GM12892 (cell line): ENCODE measurements around the gene NEDD4L. TPM values are rescaled to one million over a fixed set of nuclear protein-coding genes. Genes with fewer than 3 reads are reported as not detected.
"Not testable (repeated sequence)": the region's sequence is repeated elsewhere in the genome, so short reads cannot be mapped to it uniquely, and the experiment has no call there.

Source experiments
- DNase-seq: peaks from one replicate; pipeline ENCODE4 v3.0.0; 2011; ENCODE audit not compliant: insufficient read length
- FAIRE-seq: peaks from 2 replicates; lab custom pipeline; 2011; peaks lifted over from hg19 to GRCh38; lab: Jason Lieb, UNC
- POLR2A ChIP-seq: IDR thresholded peaks from 2 replicates; pipeline ENCODE4 v1.6.1; 2011; ENCODE audit warnings: low read depth, low read length, control low read depth
- POLR2AphosphoS5 ChIP-seq: IDR thresholded peaks from 2 replicates; pipeline ENCODE4 v1.6.1; 2011; ENCODE audit warnings: low read depth, low read length, control low read depth
- TAF1 ChIP-seq: IDR thresholded peaks from 2 replicates; pipeline ENCODE4 v1.6.1; 2011; ENCODE audit warnings: low read depth, mild to moderate bottlenecking, control low read depth, low read length, borderline replicate concordance
- polyA plus RNA-seq: library from polyadenylated mRNA; unstranded; fragments of >200 nt; gene quantifications from one replicate; pipeline ENCODE4 v1.2.1, GENCODE V29; 2012; ENCODE audit warnings: missing spikeins, inconsistent platforms; ENCODE audit not compliant: missing spikeins

NEDD4L gene
- 19.9 TPM for polyA plus RNA-seq

DNA sequence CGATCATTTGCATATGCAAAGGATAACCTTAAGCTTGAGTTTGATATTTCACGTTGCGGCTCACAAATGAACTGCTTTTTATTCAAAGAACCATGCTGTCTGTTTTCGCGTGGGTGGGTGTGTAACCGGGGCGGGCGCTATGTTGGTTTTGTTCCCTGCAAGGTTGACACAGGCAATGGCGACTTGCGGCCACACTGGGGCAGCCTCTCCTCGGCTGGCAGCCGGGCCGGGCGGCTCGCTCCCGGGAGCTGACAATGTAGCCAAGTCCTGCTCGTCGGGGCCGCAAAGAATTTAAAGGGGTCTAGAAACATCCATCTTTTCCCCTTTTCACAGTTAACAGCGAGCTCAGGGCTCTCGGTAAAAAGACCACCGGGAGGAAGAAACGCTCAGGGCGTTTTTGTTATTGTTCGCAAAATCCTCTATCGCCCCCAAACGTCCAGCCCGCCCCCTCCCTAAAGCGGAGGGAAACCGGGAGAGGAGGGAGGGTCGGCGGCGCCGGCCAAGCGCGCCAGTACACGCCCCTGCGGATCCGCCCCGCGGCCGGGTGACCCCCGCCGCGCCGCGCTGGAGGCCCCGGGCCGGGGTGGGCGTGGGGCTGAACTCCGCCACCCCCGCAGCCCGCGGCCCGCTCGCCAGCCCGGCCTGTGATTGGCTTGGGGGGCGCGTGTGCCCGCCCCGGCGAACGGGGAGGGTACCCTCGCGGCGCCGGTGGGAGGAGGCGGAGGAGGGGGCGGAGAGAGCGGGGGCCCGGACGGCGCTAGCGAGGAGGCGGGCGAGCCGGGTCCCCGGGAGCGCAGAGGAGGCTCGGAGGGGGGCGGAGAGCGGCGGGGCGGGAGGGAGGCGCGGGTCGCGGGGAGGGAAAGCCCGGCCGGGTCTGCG, at the start of gene NEDD4L:
TSS of gene NEDD4L (plus strand) at position 736 of the 879 bp plus-strand sequence. CDS start 435 bp downstream, outside the sequence.
- DNase-seq (peak; percentile 64), FAIRE-seq (peak; percentile 67)
- TF ChIP-seq POLR2AphosphoS5 (no peak), TAF1 (no peak), POLR2A (no peak)

GRCh38 chr18:57995331-57995730, 48.7 kb upstream of the NEDD4L start:
- FAIRE-seq (no peak), DNase-seq (no peak)

DNA sequence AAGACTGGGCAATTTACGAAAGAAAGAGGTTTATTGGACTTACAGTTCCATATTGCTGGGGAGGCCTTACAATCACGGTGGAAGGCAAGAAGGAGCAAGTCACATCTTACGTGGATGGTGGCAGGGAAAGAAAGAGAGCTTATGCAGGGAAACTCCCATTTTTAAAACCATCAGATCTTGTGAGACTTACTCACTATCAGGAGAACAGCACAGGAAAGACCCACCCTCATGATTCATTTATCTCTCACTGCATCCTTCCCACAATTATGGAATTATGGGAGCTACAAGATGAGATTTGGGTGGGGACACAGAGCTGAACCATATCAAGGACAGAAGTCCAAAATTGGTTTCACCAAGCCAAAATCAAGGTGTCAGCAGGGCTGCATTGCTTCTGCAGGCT, 47.1 kb upstream of the NEDD4L start:
- FAIRE-seq, DNase-seq: not testable (repeated sequence)

More at GRCh38 chr18:57995331-57995730, 48.7 kb upstream of the NEDD4L start:
- TF ChIP-seq TAF1 = no peak
- no peak for TF ChIP-seq POLR2AphosphoS5
- TF ChIP-seq POLR2A = no peak

DNA sequence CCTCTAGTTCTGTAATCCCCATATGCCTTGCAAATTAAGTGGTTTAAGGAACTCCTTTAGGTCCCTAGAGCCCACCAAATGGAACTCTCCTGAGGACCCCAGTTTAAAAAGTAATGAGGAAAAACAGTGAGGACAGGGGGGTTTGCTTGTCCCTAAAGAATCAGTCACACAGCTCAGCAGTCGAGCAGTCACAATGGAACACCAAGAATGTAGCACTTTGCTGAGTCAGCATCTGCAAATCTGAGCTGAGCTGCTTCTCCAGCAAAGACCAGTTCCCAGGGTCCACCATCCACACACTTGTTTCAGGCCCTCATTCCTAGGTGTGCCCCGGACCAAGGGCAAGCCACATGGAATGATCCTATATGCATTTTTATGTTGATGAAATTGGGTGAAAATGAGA, 46.2 kb upstream of the NEDD4L start:
- no peak for TF ChIP-seq POLR2A
- TF ChIP-seq POLR2AphosphoS5 = no peak
- no peak for TF ChIP-seq TAF1
- DNase-seq (no peak), FAIRE-seq (no peak)

GRCh38 chr18:57998461-57998860, 45.6 kb upstream of the NEDD4L start:
- no peak for TF ChIP-seq TAF1
- TF ChIP-seq POLR2AphosphoS5 = no peak
- no peak for TF ChIP-seq POLR2A
- FAIRE-seq (no peak), DNase-seq (no peak)

GRCh38 chr18:58004317-58004716, 39.7 kb upstream of the NEDD4L start:
- no peak for TF ChIP-seq POLR2AphosphoS5
- no peak for TF ChIP-seq POLR2A
- TF ChIP-seq TAF1 = no peak
- DNase-seq = no peak
- no peak for FAIRE-seq

DNA sequence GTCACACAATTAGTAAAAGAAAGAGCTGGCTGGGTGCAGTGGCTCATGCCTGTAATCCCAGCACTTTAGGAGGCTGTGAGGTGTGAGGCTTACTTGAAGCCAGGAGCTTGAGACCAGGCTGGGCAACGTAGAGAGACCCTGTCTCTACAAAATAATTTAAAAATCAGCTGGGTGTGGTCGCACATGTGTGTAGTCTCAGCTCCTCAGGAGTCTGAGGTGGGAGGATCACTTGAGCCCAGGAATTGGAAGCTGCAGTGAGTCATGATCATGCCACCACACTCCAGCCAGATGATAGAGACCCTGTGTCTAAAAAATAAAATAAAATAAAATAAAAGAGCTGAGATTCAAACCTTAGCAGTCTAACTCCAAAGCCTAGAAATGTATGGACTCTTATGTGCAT, 39.0 kb upstream of the NEDD4L start:
- FAIRE-seq (no peak), DNase-seq (no peak)
- TF ChIP-seq TAF1 = no peak
- no peak for TF ChIP-seq POLR2AphosphoS5
- TF ChIP-seq POLR2A = no peak

GRCh38 chr18:58005885-58006523, 38.0 kb upstream of the NEDD4L start:
- FAIRE-seq (no peak), DNase-seq (no peak)
- TF ChIP-seq POLR2A = no peak
- no peak for TF ChIP-seq POLR2AphosphoS5
- TF ChIP-seq TAF1 = no peak

DNA sequence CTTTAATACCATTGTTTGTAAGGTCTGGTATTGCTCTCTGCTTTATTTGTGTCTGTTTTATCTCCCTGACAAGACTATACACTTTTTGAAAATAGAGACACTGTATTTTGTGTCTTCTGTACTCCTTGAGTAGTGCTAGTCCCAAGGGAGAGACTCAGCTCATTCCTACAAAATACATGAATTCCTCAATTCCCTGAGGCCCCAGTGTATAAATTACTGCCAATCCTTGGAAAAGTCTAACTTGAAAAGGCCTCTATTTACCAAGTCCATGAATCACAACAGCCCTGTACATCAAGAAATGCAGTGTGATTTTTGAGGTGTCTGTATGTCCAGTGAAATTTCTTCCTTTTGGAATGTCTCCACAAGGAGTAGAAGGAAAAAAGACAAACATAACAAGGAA, 34.9 kb upstream of the NEDD4L start:
- FAIRE-seq = no peak
- TF ChIP-seq POLR2AphosphoS5 (no peak), POLR2A (no peak), TAF1 (no peak)
- DNase-seq = no peak

DNA sequence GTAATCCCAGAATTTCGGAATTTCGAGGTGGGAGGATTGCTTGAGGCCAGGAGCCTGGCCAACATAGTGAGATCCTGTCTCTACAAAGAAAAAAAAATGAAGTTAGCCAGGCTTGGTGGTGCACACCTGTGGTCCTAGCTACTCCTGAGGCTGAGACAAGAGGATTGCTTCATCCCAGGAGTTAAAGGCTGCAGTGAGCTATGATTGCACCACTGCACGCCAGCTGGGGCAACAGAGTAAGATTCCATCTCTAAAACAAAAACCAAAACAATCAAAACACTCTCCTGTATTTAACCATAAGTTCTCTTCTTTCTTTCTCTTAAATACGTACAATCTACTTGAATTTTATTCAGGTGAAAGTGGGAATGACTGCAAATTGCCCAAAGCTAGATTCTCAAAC, 33.8 kb upstream of the NEDD4L start:
- DNase-seq (no peak), FAIRE-seq (no peak)
- no peak for TF ChIP-seq POLR2AphosphoS5
- no peak for TF ChIP-seq POLR2A
- no peak for TF ChIP-seq TAF1

DNA sequence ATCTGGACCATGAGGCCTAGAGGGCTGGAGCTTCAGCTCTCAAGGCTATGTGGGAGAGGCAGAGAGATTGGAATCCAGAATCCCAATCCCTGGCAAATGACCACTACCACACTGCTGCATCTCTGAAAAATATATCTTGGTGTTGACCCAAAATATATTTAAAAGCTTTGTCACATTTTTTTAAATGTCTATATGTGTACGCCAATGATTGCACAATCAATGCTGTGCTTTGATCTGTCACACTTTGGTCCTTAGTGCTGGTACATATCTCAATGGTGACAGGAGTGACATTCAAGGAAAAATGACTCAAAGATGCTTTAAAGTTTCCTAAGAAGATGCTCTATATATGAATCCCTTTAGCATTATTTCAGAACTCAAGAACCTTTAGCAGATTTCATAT, 31.7 kb upstream of the NEDD4L start:
- DNase-seq (no peak), FAIRE-seq (no peak)
- TF ChIP-seq TAF1 = no peak
- TF ChIP-seq POLR2AphosphoS5 = no peak
- TF ChIP-seq POLR2A = no peak
